T-helper 2 cell treated with Interferon-gamma antibody and Interleukin-4, amounts not matched to agents 5 μg/mL and 100 μg/mL, for 36 hours (primary cell): ENCODE data around the gene CACNA1S.

Source experiments
- DNase-seq: peaks from one replicate; pipeline ENCODE4 v3.0.0; 2021; ENCODE audit warnings: low spot score
- H3K27ac Mint-ChIP-seq: one replicate; pipeline ENCODE4 v1.8.0; 2021; ENCODE audit warnings: mild to moderate bottlenecking, mixed read lengths
- H3K27me3 Mint-ChIP-seq: one replicate; pipeline ENCODE4 v1.8.0; 2021; ENCODE audit warnings: low read depth, mixed read lengths
- H3K36me3 Mint-ChIP-seq: one replicate; pipeline ENCODE4 v1.8.0; 2021; ENCODE audit warnings: low read depth, mixed read lengths
- H3K4me1 Mint-ChIP-seq: one replicate; pipeline ENCODE4 v1.8.0; 2021; ENCODE audit warnings: low read depth, mixed read lengths
- H3K4me3 Mint-ChIP-seq: one replicate; pipeline ENCODE4 v1.8.0; 2022; ENCODE audit warnings: mild to moderate bottlenecking, moderate library complexity, mixed read lengths
- H3K9me3 Mint-ChIP-seq: one replicate; pipeline ENCODE4 v1.8.0; 2021; ENCODE audit warnings: mixed read lengths

The CACNA1S gene

GRCh38 chr1:201064806-201065205 is 47.4 kb downstream of the CACNA1S start:
- H3K9me3 Mint-ChIP-seq: no peaks in the 10 kb centered on the region
- no peak for DNase-seq
- H3K4me1 Mint-ChIP-seq: no peaks in the 10 kb centered on the region
- peaks cover 2% of the 10 kb centered on the region for H3K27me3 Mint-ChIP-seq
- H3K4me3 Mint-ChIP-seq: no peak overlapping the region
- H3K27ac Mint-ChIP-seq: no peak overlapping the region
- H3K36me3 Mint-ChIP-seq: no peaks in the 10 kb centered on the region

- H3K27me3 Mint-ChIP-seq: peaks cover 2% of the 10 kb centered on the region
- no peaks in the 10 kb centered on the region for H3K36me3 Mint-ChIP-seq
- no peaks in the 10 kb centered on the region for H3K9me3 Mint-ChIP-seq
- no peak overlapping the region for H3K4me3 Mint-ChIP-seq
- DNase-seq: no peak
- H3K4me1 Mint-ChIP-seq: peaks cover under 1% of the 10 kb centered on the region
- H3K27ac Mint-ChIP-seq: no peak overlapping the region
Observed at GRCh38 chr1:201063145-201063544, 49.1 kb downstream of the CACNA1S start.

GRCh38 chr1:201062511-201063091 is 49.6 kb downstream of the CACNA1S start:
- H3K27me3 Mint-ChIP-seq: peaks cover 2% of the 10 kb centered on the region
- no peak overlapping the region for H3K27ac Mint-ChIP-seq
- no peak for DNase-seq
- no peaks in the 10 kb centered on the region for H3K36me3 Mint-ChIP-seq
- peaks cover 5% of the 10 kb centered on the region for H3K4me1 Mint-ChIP-seq
- no peak overlapping the region for H3K4me3 Mint-ChIP-seq
- H3K9me3 Mint-ChIP-seq: no peaks in the 10 kb centered on the region

- H3K36me3 Mint-ChIP-seq: no peaks in the 10 kb centered on the region
- peaks cover 2% of the 10 kb centered on the region for H3K27me3 Mint-ChIP-seq
- H3K4me3 Mint-ChIP-seq: no peak overlapping the region
- no peaks in the 10 kb centered on the region for H3K9me3 Mint-ChIP-seq
- peaks cover 10% of the 10 kb centered on the region for H3K4me1 Mint-ChIP-seq
- no peak for DNase-seq
- no peak overlapping the region for H3K27ac Mint-ChIP-seq
Observed at GRCh38 chr1:201061886-201062285, 50.3 kb downstream of the CACNA1S start.

GRCh38 chr1:201061049-201061448 is 51.2 kb downstream of the CACNA1S start:
- DNase-seq: no peak
- Mint-ChIP-seq H3K4me3 (no peak overlapping the region), H3K36me3 (no peaks in the 10 kb centered on the region), H3K4me1 (peaks cover 10% of the 10 kb centered on the region), H3K27me3 (no peaks in the 10 kb centered on the region), H3K9me3 (no peaks in the 10 kb centered on the region), H3K27ac (no peak overlapping the region)

- H3K9me3 Mint-ChIP-seq: no peaks in the 10 kb centered on the region
- no peak overlapping the region for H3K27ac Mint-ChIP-seq
- no peak for DNase-seq
- H3K27me3 Mint-ChIP-seq: no peaks in the 10 kb centered on the region
- H3K36me3 Mint-ChIP-seq: no peaks in the 10 kb centered on the region
- H3K4me1 Mint-ChIP-seq: peaks cover 10% of the 10 kb centered on the region
- H3K4me3 Mint-ChIP-seq: no peak overlapping the region
Observed at GRCh38 chr1:201060586-201060985, 51.6 kb downstream of the CACNA1S start.

- no peak for DNase-seq
- H3K4me1 Mint-ChIP-seq: peaks cover 10% of the 10 kb centered on the region
- no peak overlapping the region for H3K4me3 Mint-ChIP-seq
- H3K27ac Mint-ChIP-seq: no peak overlapping the region
- H3K9me3 Mint-ChIP-seq: no peaks in the 10 kb centered on the region
- H3K36me3 Mint-ChIP-seq: no peaks in the 10 kb centered on the region
- H3K27me3 Mint-ChIP-seq: no peaks in the 10 kb centered on the region
Observed at GRCh38 chr1:201059871-201060555, 52.2 kb downstream of the CACNA1S start.

- no peaks in the 10 kb centered on the region for H3K27me3 Mint-ChIP-seq
- H3K9me3 Mint-ChIP-seq: no peaks in the 10 kb centered on the region
- H3K4me3 Mint-ChIP-seq: no peak overlapping the region
- peaks cover 10% of the 10 kb centered on the region for H3K4me1 Mint-ChIP-seq
- no peak for DNase-seq
- H3K36me3 Mint-ChIP-seq: no peaks in the 10 kb centered on the region
- no peak overlapping the region for H3K27ac Mint-ChIP-seq
Observed at GRCh38 chr1:201059401-201059800, 52.8 kb downstream of the CACNA1S start.

GRCh38 chr1:201054091-201054543 is 58.1 kb downstream of the CACNA1S start:
- H3K27me3 Mint-ChIP-seq: no peaks in the 10 kb centered on the region
- H3K4me1 Mint-ChIP-seq: peaks cover 10% of the 10 kb centered on the region
- no peak for DNase-seq
- no peak overlapping the region for H3K27ac Mint-ChIP-seq
- no peaks in the 10 kb centered on the region for H3K36me3 Mint-ChIP-seq
- H3K4me3 Mint-ChIP-seq: no peak overlapping the region
- no peaks in the 10 kb centered on the region for H3K9me3 Mint-ChIP-seq

GRCh38 chr1:201053155-201053860 is 58.9 kb downstream of the CACNA1S start:
- no peak overlapping the region for H3K4me3 Mint-ChIP-seq
- DNase-seq: no peak
- no peaks in the 10 kb centered on the region for H3K36me3 Mint-ChIP-seq
- no peak overlapping the region for H3K27ac Mint-ChIP-seq
- no peaks in the 10 kb centered on the region for H3K27me3 Mint-ChIP-seq
- H3K9me3 Mint-ChIP-seq: no peaks in the 10 kb centered on the region
- H3K4me1 Mint-ChIP-seq: peaks cover 10% of the 10 kb centered on the region

GRCh38 chr1:201051399-201051798 is 60.8 kb downstream of the CACNA1S start:
- Mint-ChIP-seq H3K27me3 (no peaks in the 10 kb centered on the region), H3K4me1 (no peaks in the 10 kb centered on the region), H3K4me3 (no peak overlapping the region), H3K9me3 (no peaks in the 10 kb centered on the region), H3K36me3 (no peaks in the 10 kb centered on the region), H3K27ac (no peak overlapping the region)
- DNase-seq: no peak

GRCh38 chr1:201050515-201051277 is 61.5 kb downstream of the CACNA1S start:
- Mint-ChIP-seq H3K9me3 (no peaks in the 10 kb centered on the region), H3K4me3 (no peak overlapping the region), H3K4me1 (no peaks in the 10 kb centered on the region), H3K36me3 (no peaks in the 10 kb centered on the region), H3K27me3 (no peaks in the 10 kb centered on the region), H3K27ac (no peak overlapping the region)
- no peak for DNase-seq

GRCh38 chr1:201049248-201049831 is 62.9 kb downstream of the CACNA1S start:
- H3K9me3 Mint-ChIP-seq: no peaks in the 10 kb centered on the region
- no peaks in the 10 kb centered on the region for H3K4me1 Mint-ChIP-seq
- no peaks in the 10 kb centered on the region for H3K36me3 Mint-ChIP-seq
- no peak overlapping the region for H3K27ac Mint-ChIP-seq
- no peaks in the 10 kb centered on the region for H3K27me3 Mint-ChIP-seq
- no peak for DNase-seq
- no peak overlapping the region for H3K4me3 Mint-ChIP-seq
